ENCODE results near the gene ZBTB20.

- TF ChIP-seq CTCF (IDR thresholded peaks at IDR 0.05): no peak
- no peak for TF ChIP-seq POLR2AphosphoS5 (IDR thresholded peaks at IDR 0.05)
- no peak for TF ChIP-seq POLR2A (IDR thresholded peaks at IDR 0.05)
- no peak for TF ChIP-seq EP300 (IDR thresholded peaks at IDR 0.05)
These were observed 618.6 kb downstream of the ZBTB20 start for GRCh38 chr3:114528517-114528916.

Measured in stomach (tissue), 4 donors.